Measurements from ENCODE around the gene EGLN1. TPM values are rescaled to one million over a fixed set of nuclear protein-coding genes. Genes with fewer than 3 reads are reported as not detected.

The EGLN1 gene
- total RNA-seq, 4 donors from 2014 or later: 36.6 to 48.5 (median 42.2) TPM

GRCh38 chr1:231418101-231418740 lies 3.9 kb downstream of the EGLN1 start:
- H3K9me3 ChIP-seq: no peaks in the 10 kb centered on the region
- H3K36me3 ChIP-seq: no peaks in the 10 kb centered on the region
- H3K4me1 ChIP-seq: peaks cover 21 to 22% of the 10 kb centered on the region in 2 donors
- WGBS, 2 donors: 83 to 84% methylated on average over 4 of the region's 4 CpGs
- H3K4me3 ChIP-seq (replicated peaks in 1 of 3): no peak overlapping the region
- H3K27ac ChIP-seq: no peak overlapping the region
- intact Hi-C loops (cut with DNase I): no loop called here
- DNase-seq: no peak
- H3K27me3 ChIP-seq: no peaks in the 10 kb centered on the region
- TF ChIP-seq POLR2A (IDR thresholded peaks at IDR 0.05): no peak
- no peak for TF ChIP-seq CTCF (IDR thresholded peaks at IDR 0.05)

- H3K27ac ChIP-seq: no peak overlapping the region
- intact Hi-C loops (cut with DNase I): no loop called here
These were observed 4.6 kb downstream of the EGLN1 start for GRCh38 chr1:231417513-231417912.

GRCh38 chr1:231416901-231417300 lies 5.2 kb downstream of the EGLN1 start:
- H3K27ac ChIP-seq: no peak overlapping the region

More at GRCh38 chr1:231417513-231417912, 4.6 kb downstream of the EGLN1 start:
- Histone ChIP-seq H3K36me3 (no peaks in the 10 kb centered on the region), H3K4me3 (replicated peaks in 1 of 3) (no peak overlapping the region), H3K4me1 (peaks cover 21 to 22% of the 10 kb centered on the region in 2 donors), H3K27me3 (no peaks in the 10 kb centered on the region), H3K9me3 (no peaks in the 10 kb centered on the region)
- DNase-seq: no peak
- WGBS, 2 donors: 82% methylated on average over 2 of the region's 2 CpGs
- TF ChIP-seq POLR2A (IDR thresholded peaks at IDR 0.05): no peak
- no peak for TF ChIP-seq CTCF (IDR thresholded peaks at IDR 0.05)

GRCh38 chr1:231415018-231415583 lies 7.0 kb downstream of the EGLN1 start:
- intact Hi-C loops (cut with DNase I): no loop called here
- Histone ChIP-seq H3K9me3 (no peaks in the 10 kb centered on the region), H3K4me1 (peaks cover 25 to 33% of the 10 kb centered on the region in 2 donors), H3K27me3 (no peaks in the 10 kb centered on the region), H3K27ac (no peak overlapping the region), H3K4me3 (replicated peaks in 1 of 3) (no peak overlapping the region), H3K36me3 (no peaks in the 10 kb centered on the region)
- TF ChIP-seq CTCF (IDR thresholded peaks at IDR 0.05): no peak
- no peak for TF ChIP-seq POLR2A (IDR thresholded peaks at IDR 0.05)
- DNase-seq: no peak
- 89 to 93% methylated on average over 5 of the region's 5 CpGs for WGBS, 2 donors

More at GRCh38 chr1:231416901-231417300, 5.2 kb downstream of the EGLN1 start:
- no peak for DNase-seq
- no peaks in the 10 kb centered on the region for H3K36me3 ChIP-seq
- WGBS, 2 donors: 55 to 57% methylated on average over 1 of the region's 1 CpG
- H3K9me3 ChIP-seq: no peaks in the 10 kb centered on the region
- peaks cover 21 to 22% of the 10 kb centered on the region in 2 donors for H3K4me1 ChIP-seq
- TF ChIP-seq POLR2A (IDR thresholded peaks at IDR 0.05) (no peak), CTCF (IDR thresholded peaks at IDR 0.05) (no peak)
- intact Hi-C loops (cut with DNase I): no loop called here
- no peak overlapping the region for H3K4me3 ChIP-seq (replicated peaks in 1 of 3)
- H3K27me3 ChIP-seq: no peaks in the 10 kb centered on the region

GRCh38 chr1:231414260-231415016 lies 7.6 kb downstream of the EGLN1 start:
- H3K4me1 ChIP-seq: peaks cover 29 to 34% of the 10 kb centered on the region in 2 donors
- intact Hi-C loops (cut with DNase I): no loop called here
- no peak overlapping the region for H3K27ac ChIP-seq

More at GRCh38 chr1:231414260-231415016, 7.6 kb downstream of the EGLN1 start:
- H3K9me3 ChIP-seq: no peaks in the 10 kb centered on the region
- peak in 1 of 2 donors; percentile 10 for DNase-seq
- no peak overlapping the region for H3K4me3 ChIP-seq (replicated peaks in 1 of 3)
- 67 to 73% methylated on average over 7 of the region's 7 CpGs for WGBS, 2 donors
- no peaks in the 10 kb centered on the region for H3K27me3 ChIP-seq
- no peak for TF ChIP-seq CTCF (IDR thresholded peaks at IDR 0.05)
- TF ChIP-seq POLR2A (IDR thresholded peaks at IDR 0.05): no peak
- H3K36me3 ChIP-seq: no peaks in the 10 kb centered on the region

All from thyroid gland (tissue), 4 donors.